GM20431 (cell line): ENCODE measurements around the gene ARSK.

Experiments used
- in situ Hi-C: fragments of 300-500 bp; cut with MseI, MboI; formaldehyde crosslinking; loops from one replicate; pipeline ENCODE4 v1.15.0; 2020; ENCODE audit warnings: low sequenced_read_pairs; ENCODE audit not compliant: unreplicated experiment

The ARSK gene

DNA sequence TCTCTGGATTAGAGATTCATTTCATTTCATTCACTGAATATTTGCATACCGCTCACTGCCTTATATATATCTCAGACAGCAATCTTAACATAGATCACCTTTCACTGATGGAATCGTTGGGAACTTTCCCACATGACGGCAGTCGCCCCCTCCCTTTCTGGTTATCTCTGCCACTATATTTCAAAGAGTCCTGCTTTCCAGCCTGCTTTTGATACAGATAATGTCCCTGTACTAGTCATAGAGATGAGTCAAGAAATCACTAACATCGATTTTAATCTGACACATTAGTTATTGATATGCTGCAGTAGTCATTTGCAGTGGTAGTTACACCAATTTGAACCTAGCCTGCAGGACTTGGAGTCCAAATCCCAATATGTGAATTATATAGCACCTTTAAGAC, 8.5 kb downstream of the ARSK start:
- in situ Hi-C loops: no loop called here

DNA sequence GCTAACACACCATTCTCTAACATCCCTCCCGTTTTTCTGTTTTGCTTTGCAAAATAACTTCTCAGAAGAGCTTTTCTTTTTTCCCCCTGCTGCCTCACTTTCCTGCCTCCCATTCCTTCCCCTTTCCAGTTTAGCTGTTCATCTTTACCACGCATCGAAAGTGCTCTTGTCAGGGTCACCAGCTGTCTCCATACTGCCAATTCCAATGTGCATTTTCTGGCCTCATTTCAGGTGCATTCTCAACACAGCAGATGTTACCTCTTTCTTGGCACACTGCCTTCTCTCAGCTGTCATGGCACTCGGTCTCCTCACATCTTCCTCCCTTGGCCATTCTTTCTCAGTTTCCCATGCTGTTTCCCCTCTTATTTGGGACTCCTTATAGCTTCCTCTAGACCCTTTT, 9.5 kb downstream of the ARSK start:
- in situ Hi-C loops: no loop called here

DNA sequence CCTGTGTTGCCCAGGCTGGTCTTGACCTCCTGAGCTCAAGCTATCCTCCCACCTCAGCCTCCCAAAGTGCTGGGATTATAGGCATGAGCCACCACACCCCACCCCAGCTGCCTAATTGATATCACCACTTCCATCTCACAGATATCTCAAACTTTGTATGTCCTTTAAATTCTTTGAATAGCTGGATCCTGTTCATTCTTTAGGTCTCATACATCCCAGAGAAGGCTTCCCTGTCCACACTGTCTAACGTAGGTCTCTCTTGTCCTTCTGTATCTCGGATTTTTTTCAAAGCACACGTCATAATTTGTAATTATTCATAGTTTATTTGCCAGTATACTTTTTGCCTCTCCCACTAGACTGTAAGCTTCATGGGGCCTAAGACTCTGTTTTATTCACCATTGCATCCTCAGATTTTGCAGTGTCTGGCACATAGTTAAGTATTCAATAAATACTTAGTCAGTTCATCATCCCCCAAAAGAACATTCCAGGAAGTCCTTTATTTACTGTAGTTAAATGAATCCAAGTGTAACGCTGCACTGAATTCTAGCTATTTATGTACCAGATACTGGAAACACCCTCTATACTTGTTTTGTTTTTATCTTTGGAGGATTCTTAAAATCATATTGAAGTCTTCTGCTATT, 10.5 kb downstream of the ARSK start:
- in situ Hi-C loops: no loop called here

DNA sequence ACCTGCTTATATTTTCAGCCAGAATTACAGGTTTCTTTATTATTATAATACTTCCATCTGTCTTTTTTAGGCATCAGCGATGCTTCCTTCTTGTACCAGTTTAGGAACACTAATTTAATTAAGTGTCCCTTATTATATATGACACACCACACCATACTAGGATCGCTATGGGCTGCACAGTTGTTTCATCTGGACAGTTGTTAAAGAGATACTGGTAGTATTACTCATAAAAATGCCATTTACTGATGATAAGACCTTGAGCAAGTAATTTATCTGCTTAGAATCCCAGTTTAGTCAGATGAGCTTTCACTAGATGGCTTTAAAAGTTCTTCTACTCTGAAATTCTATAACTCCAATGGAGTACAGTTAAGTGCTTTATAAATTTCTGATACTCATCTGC, 17.1 kb downstream of the ARSK start:
- in situ Hi-C loops: no loop called here

DNA sequence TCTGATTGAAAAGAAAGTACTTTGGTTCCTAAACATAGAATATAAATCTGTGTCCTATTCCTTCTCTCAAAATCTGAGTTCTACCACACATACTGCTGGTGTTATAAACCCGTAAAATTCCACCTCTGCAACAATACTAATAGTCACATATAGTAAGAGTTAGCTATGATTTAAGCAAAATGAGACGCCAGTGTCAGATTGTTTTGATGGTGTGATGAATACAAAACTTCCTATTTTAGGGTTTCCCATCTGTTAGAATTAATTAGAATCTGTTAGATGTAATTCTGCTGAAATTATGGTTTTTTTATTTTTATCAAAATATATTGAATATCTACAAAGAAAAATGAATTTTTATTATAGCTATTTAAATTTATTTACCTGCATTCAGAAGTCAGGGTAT, 26.7 kb downstream of the ARSK start:
- in situ Hi-C loops: no loop called here

DNA sequence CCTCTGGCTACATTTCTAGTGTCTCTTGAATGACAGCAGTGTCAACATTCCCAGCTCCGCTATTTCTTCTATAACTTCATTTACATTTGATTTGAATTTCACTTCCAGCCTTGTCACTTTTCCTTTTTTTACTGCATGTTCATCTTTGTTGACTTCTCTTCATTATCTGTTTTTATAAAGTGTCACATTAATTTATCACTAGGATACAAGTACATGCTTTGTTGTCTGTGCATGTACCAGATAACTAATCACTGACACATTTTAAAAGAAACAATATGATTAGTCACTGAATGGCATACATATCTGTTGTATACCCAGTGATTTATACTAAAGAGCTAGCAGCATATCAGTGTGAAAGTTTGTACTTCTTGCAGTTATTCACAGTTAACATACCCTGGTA, 29.1 kb downstream of the ARSK start:
- in situ Hi-C loops: no loop called here

DNA sequence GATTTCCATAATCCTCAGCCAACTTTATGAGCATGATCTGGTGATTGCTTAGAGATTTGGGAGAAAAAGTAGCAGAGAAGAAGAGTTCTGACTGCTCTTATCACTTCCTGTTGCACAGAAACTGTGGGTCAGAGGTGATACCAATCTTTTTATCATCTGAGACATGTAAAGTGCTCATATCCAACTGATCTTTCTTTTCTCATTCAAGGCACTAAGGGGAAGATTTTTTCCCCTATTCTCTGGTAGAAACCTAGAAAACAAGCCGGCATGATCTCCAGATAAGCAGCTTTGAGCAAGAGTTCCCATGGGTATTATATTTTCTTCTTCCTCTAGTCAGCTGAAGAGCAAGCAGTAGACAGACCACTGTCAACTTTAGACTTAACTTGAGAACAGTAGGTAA, 36.0 kb downstream of the ARSK start:
- in situ Hi-C loops: no loop called here

DNA sequence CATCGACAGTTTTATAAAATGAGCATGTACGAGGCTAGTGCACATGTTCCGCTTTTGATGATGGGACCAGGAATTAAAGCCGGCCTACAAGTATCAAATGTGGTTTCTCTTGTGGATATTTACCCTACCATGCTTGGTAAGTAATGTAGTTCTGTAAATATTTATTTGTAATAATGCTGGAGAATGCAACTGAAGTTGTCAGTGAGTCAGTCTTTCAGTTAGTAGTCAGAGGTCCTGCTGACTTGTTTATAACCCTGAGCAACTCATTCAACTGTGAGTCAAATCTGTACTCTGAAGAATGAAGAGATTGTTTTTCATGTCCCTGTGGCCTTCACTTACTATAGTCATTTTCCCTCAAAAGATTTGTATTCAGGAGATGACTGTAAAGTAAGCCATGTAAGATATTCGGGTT, 36.6 kb downstream of the ARSK start:
- in situ Hi-C loops: no loop called here

DNA sequence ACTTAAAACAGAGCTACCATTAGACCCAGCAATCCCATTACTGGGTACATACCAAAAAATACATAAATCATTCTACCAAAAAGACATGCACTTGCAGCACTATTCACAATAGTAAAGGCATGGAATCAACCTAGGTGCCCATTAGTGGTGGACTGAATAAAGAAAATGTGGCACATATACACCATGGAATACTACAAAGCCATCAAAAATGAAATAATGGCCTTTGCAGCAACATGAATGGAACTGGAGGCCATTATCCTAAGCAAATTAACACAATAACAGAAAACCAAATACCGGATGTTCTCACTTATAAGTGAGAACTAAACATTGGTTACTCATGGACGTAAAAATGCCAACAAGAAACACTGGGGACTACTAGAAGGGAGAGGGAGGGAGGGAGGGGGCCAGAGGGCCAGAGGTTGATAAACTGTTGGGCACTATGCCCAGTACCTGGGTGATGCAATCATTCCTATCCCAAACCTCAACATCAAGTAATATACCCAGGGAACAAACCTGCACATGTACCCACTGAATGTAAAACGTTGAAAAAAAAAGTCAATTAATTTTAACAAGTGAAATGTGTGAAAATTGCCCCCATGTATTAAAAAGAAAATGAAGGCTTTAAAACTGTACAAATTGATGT, 40.5 kb downstream of the ARSK start:
- in situ Hi-C loops: no loop called here

DNA sequence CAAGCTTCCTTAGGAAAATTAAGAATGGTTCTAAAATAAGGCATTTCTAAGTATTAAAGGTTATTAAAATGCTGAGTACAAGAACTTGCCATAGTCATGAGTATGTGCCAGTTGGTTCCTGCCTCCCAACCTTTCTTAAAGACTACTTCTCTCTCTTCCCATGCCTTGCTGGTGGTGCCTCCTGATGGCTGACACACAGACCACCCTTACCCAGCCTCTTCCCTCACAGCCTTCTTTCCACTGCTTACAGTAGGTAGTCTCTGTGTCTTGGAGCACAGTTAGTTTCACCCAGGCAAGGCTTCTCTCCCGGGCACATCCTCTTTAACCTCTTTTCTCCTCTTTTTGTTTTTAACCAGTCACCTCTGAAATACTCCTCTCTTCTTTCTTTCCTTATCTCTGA, 44.4 kb downstream of the ARSK start:
- in situ Hi-C loops: no loop called here

DNA sequence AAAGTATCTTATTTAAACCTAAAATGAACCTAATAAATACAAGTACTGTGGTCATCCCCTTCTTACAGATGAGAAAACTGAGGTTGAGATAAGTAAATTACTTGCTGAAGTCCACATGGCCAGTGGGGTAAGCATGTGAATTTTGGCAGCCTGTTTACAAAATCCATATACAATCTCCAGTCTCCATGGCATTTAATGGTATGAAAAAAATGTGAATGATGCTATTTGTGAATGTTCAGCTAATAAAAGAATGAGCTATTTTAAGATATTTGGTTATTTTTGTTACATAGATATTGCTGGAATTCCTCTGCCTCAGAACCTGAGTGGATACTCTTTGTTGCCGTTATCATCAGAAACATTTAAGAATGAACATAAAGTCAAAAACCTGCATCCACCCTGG, 45.7 kb downstream of the ARSK start:
- in situ Hi-C loops: no loop called here

DNA sequence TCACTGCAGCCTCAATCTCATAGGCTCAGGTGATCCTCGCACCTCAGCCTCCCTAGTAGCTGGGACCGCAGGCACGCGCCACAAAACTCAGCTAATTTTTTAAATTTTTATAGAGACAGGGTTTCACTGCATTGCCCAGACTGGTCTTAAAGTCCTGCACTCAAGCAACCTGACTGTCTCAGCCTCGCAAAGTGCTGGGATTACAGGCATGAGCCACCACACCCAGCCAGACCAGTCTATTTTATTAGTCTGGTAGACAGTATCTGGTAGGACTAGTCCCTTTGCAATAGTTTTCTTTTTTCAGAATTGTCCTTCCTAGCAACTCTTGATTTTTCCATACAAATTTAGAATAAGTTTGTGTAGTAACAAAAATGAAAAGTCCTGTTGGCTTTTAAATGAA, 50.9 kb downstream of the ARSK start:
- in situ Hi-C loops: no loop called here

DNA sequence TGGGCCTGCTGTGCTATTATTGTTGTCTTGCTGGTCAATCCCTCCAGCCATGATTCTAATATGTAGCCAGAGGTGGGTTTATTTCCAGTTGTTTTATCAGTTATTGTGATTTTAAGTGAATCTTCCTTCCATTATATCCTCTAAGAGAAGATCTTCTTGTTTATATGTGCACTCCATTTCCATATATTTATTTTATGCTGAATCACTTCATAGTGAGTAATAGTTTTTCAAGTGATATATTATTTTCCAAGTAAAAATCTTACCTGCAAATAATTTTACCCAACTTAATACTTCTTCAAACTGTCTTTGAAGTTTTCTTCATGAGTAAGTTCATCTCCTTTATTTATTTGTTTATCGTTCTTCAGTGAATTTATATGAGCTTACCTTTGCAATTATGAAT, 51.5 kb downstream of the ARSK start:
- in situ Hi-C loops: no loop called here

DNA sequence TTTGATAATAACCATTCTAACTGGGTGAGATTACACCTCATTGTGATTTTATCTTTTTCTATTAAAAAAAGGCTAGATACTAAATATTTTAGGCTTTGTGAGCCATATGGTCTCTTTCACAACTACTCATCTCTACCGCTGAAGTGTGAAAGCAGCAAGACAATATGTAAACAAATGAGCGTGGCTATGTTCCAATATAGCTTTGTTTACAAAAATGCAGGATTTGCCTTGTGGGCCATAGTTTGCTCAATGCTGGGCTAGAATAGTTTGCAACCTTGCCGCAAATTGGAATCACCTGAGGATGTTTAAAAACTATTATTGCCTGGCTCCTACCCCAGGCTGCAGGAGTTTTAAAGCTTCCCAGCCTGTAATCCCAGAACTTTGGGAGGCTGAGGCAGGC, 54.8 kb downstream of the ARSK start:
- in situ Hi-C loops: no loop called here

DNA sequence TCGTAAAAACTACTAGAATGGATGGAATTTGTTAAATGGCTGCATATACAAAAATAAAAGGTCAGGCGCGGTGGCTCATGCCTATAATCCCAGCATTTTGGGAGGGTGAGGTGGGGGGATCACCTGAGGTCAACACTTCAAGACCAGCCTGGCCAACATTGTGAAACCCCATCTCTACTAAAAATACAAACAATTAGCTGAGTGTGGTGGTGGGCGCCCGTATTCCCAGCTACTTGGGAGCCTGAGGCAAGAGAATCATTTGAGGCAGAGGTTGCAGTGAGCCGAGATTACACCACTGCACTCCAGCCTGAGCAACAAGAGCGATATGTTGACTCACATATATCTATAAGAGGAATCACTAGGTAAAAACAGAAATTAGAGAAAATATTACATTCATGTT, 55.6 kb downstream of the ARSK start:
- in situ Hi-C loops: no loop called here

DNA sequence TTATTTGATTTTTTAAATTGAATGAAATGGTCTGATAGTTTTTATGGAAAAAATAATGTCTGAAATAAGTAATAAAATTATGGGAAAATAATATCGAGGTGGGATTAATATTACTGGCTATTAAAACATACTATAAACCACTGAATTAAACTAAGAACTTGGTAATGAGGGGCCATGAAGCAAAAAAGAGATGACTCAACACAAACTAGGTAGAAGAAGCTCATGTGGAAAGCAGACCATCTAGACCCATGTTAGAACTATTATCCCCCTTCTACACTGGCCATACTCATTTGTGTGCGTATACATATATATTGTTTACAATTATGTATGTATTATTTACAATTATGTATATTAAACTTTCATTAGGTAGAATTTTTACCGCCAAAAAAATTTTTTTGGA, 56.5 kb downstream of the ARSK start:
- in situ Hi-C loops: no loop called here

DNA sequence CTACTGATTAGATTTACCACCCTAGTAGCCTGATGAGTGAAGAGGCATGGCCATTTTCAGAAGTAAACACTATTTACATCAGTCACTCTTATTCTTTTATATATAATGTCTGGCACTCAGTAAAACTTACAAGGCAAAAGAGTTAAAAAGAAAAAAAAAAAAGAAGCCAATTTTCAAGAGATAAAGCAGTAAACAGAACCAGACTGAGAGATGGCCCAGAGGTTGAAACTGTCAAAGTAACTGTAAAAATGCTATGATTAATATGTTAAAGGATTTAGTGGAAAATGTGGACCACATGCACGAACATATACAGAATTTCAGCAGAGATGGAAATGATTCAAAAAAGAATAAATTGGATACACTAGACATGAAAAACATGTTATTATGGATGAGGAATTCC, 58.6 kb downstream of the ARSK start:
- in situ Hi-C loops: no loop called here

DNA sequence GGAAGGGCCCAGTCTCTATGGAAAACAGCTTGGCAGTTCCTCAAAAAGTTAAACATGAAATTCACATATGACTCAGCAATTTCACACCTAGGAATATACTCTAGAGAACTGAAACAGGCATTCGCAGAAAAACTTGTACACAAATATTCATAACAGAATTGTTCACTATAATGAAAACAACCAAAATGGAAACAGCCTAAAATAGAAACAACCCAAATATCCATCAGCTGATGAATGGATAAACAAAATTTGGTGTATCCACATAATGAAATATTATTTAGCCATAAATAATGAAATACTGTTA, 60.2 kb downstream of the ARSK start:
- in situ Hi-C loops: no loop called here

DNA sequence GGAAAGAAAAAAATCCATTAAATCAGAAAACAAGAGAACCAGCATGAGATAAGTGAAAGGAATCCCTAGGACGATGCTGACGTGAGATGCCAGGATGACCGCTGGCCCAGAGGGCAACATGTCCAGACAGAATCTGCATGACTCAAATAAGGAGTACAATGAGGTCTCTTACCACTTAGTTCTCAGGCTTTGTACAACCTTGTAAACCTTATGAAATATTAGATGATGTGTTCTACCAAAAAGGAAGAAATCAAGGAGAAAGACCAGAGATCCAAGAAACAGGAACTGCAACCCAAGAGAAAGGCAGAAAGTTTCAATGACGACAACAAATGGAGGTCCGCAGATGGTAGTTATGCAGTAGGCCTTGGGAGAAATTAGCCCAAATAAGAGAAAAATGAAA, 62.2 kb downstream of the ARSK start:
- in situ Hi-C loops: no loop called here

DNA sequence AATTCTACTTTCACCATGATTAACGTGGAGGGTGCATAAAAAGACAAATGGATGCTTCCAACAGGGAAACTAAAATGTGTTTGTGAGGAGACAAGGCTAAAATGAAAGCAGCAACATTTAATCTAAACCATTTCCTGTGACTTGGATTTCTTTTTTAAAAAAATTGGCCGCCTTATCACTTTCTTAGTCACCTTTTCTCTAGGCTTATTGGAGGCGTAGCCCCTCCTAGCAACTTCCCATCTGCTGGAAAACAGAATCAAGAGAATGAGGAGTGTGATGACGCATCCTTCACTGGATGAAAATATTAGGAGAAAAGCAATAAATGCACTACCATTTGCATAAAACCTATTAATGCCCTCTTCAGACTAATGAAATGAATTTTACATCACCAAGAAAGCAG, 64.2 kb downstream of the ARSK start:
- in situ Hi-C loops: no loop called here

DNA sequence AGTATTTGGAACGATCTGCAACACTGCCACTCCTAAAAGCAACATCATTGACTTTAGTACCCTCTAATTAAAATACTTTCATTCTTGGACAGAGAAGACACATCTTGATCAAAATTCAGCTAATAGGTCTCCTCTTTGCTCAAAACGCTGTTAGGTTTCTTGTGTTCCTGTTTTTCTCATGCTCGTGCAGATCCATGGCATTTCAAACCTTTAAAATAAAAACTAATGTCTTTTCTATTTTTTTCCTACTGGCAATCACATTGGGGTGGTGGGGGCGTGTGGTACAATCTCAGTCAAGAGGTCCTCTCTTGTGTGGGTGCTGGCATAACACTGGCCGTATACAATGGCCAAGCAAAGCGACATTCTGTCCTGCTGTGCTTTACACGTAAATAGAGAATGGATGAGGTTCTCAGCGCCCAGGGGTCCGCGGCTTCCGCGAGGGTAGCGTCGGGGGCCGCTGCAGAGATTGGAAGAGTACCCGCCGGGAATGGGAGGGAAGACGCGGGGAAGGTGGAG, 64.7 kb downstream of the ARSK start:
- in situ Hi-C loops: no loop called here
